Forelimb muscle (tissue), 1 donor: ENCODE measurements around the gene RAB20. TPM values are rescaled to one million over a fixed set of nuclear protein-coding genes. Genes with fewer than 3 reads are reported as not detected.
"Not testable (repeated sequence)": the region's sequence is repeated elsewhere in the genome, so short reads cannot be mapped to it uniquely, and the experiment has no call there.

Source experiments
- DNase-seq: peaks from one replicate; pipeline ENCODE4 v3.0.0-alpha.2; 2013; ENCODE audit warnings: low read depth
- polyA plus RNA-seq: library from polyadenylated mRNA; unstranded; fragments of 120-200 nt; gene quantifications from one replicate; pipeline ENCODE4 v1.2.1, GENCODE V29; 2013; ENCODE audit not compliant: insufficient read length

Gene RAB20
- polyA plus RNA-seq, 1 donor, result 1.8 TPM

GRCh38 chr13:110492679-110493593 lies 68.6 kb downstream of the RAB20 start:
- DNase-seq, result no peak

- no peak for DNase-seq
Observed at GRCh38 chr13:110491869-110492678, 69.4 kb downstream of the RAB20 start.

- DNase-seq, result no peak
Observed at GRCh38 chr13:110490009-110490770, 71.3 kb downstream of the RAB20 start.

DNA sequence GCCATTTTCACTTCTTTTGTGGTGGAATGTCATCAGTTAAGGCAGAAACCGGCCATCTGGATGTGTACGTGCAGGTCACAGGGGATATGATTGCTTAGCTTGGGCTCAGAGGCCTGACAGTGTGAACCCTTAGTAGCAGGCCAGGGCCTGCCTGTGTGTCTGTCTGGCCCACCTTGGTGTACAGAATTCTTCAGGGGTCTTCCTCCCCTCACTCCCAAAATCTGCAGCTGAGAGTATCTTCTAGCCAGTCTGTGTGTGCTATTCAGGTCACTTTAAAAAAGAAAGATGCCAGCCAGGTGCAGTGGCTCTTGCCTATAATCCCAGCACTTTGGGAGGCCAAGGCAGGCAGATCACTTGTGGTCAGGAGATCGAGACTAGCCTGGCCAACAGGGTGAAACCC lies 74.6 kb downstream of the RAB20 start:
- DNase-seq, result not testable (repeated sequence)

DNA sequence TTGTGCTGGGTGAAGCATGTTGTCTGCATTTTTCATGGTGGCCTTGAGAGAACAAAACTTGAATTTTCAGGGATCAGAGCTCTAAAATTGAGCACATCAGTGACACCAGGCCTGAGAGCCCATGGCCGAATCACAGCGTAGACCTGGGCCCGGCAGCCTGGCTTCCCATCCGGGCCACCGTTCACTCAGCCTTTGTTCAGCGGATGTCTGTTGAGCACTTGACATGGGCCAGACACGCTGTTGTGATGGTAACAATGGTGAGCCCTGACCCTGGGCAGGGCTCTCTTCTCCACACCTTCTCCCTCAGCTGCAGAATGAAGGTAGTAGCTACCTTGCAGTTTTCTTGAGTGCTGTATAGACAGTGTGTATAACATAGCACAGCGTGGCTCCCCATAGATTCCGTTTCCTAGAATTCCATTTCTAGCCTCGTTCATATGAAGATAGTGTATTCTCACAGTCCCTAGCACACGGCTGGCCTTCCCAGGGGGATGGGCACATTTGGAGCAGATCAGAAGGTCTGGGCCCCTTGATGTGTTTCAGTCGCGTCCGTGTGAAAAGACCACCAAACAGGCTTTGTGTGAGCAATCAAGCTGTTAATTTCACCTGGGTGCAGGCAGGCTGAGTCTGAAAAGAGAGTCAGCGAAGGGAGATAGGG lies 75.3 kb downstream of the RAB20 start:
- DNase-seq, result no peak

GRCh38 chr13:110485604-110486003 lies 75.9 kb downstream of the RAB20 start:
- DNase-seq, result no peak

DNA sequence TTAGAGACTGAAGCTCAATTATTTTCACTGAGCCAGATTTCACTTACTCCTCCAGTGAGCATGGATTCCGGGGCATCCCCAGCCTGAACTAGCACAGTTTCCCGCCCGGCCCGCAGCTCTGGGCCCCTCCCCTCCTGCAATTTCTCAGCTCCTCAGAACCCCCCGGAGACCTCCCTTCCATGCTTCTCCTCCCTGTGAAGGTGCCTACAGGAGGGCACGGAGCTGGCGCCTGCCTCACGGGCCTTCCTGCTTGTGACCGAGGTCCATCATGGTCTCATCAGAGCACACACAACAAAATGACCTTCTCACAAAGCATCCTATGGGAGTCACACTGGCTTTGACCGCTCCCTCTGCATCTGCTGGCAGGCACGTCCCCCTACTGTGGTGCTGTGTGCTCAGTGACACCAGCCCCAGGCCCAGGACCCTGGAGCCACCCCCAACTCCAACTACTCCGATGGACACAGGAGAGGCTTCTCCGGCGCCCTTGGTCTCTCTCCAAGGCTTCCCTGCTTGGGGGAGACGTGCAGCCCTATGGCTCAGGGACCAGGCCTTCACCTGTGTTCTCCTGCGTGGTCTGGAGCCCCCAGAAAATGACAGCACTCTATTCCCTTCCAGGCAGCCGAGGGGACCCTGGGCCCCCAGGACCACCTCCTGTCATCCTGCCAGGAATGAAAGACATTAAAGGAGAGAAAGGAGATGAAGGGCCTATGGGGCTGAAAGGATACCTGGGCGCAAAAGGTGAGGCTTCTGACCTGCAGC lies 77.1 kb downstream of the RAB20 start:
- no peak for DNase-seq

GRCh38 chr13:110483386-110483968 lies 78.0 kb downstream of the RAB20 start:
- no peak for DNase-seq

GRCh38 chr13:110480161-110480560 lies 81.4 kb downstream of the RAB20 start:
- no peak for DNase-seq

DNA sequence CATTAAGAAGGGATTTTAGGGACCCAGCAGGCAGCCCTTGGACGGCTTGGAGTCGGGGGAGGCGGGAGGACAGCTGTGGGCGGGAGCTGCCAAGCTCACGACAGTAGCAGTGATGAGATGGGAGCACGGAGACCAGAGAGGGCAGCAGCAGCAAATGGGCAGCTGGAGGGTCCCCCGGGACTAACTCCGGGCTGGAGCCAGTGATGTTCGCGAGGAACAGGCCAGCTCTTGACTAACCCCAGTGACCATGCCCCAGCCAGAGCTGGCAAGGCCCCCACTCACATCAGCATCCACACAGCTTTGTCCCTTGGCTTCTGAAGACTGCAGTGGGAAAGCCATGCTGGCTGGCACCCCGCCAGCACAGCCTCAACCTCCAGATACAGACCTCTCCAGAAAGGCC lies 81.9 kb downstream of the RAB20 start:
- DNase-seq, result no peak

DNA sequence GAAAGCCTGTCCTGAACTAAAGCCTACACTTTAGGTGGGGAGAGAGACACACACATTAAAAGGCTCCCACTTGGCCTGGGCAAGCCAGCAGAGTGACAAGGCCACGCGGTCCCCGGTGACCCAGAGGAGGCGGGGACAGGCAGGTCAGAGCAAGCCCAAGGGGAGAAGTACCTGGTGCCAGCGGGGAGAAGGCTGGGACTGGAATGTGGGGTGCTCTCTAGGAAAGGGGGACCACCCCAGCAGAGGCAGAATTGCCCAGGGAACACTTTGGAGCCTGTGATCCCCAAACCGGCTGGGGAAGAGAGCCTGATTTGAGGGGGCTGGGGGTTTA lies 82.3 kb downstream of the RAB20 start:
- no peak for DNase-seq

- no peak for DNase-seq
Observed at GRCh38 chr13:110478405-110479214, 82.9 kb downstream of the RAB20 start.

- DNase-seq, result no peak
Observed at GRCh38 chr13:110477706-110478245, 83.7 kb downstream of the RAB20 start.

GRCh38 chr13:110476220-110476617 lies 85.3 kb downstream of the RAB20 start:
- no peak for DNase-seq

- no peak for DNase-seq
Observed at GRCh38 chr13:110475550-110476219, 85.8 kb downstream of the RAB20 start.

DNA sequence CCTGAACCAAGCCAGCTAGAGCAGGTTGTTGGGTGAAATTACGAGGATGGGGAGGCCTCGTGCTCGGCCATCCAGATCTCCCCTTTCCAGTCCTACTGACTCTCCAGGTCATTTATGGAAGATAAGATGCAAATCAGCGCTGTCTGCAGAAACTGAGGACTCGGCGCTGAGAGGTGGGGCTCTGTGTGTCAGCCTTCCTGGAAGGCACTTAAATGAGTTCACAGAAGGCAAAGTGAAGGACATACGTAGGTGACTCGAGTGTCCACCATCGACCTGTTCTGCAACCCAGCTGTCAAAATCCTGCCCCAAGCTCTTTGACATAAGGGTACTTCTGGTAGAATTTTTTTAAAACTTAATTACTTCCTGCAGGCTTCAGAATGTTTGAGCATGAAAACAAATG lies 86.4 kb downstream of the RAB20 start:
- no peak for DNase-seq

- no peak for DNase-seq
Observed at GRCh38 chr13:110474713-110475112, 86.8 kb downstream of the RAB20 start.
